Measurements from ENCODE around the gene CAND1. TPM values are rescaled to one million over a fixed set of nuclear protein-coding genes. Genes with fewer than 3 reads are reported as not detected.

Gene CAND1
- total RNA-seq, 6 donors from 2014 or later, result 39.2 to 96.3 (median 87.5) TPM

GRCh38 chr12:67268335-67268895 lies 743 bp upstream of the CAND1 start:
- TF ChIP-seq CTCF (IDR thresholded peaks at IDR 0.05) (no peak), POLR2A (IDR thresholded peaks at IDR 0.05) (no peak), POLR2AphosphoS5 (IDR thresholded peaks at IDR 0.05) (peak in 1 of 2 donors; percentile 41), EP300 (IDR thresholded peaks at IDR 0.05) (no peak)
- peak in 1 of 2 donors; percentile 96 for DNase-seq

GRCh38 chr12:67269633-67270573 lies 745 bp downstream of the CAND1 start:
- Histone ChIP-seq H3K4me1 (peaks cover 23 to 42% (median 40%) of the 10 kb centered on the region in 4 donors), H3K27ac (peak overlapping the region; percentile 89 to 99 (median 98)), H3K27me3 (no peaks in the 10 kb centered on the region), H3K9me3 (no peaks in the 10 kb centered on the region), H3K4me3 (peak overlapping the region; percentile 71 to 86 (median 76)), H3K36me3 (no peaks in the 10 kb centered on the region)
- 1% methylated on average over 45 to 53 of the region's 61 CpGs for WGBS, 2 donors
- peak in 2 of 4 donors; percentile 34 to 61 for TF ChIP-seq POLR2A (IDR thresholded peaks at IDR 0.05)
- TF ChIP-seq EP300 (IDR thresholded peaks at IDR 0.05), result no peak
- TF ChIP-seq CTCF (IDR thresholded peaks at IDR 0.05), result no peak
- TF ChIP-seq POLR2AphosphoS5 (IDR thresholded peaks at IDR 0.05), result no peak
- DNase-seq (peak; percentile 44 to 88), ATAC-seq (ENCODE audit: low FRiP score in 2 of 2) (peak in 1 of 2 donors; percentile 42)

More at GRCh38 chr12:67268335-67268895, 743 bp upstream of the CAND1 start:
- peaks cover 11 to 30% (median 26%) of the 10 kb centered on the region in 4 donors for H3K4me1 ChIP-seq
- H3K4me3 ChIP-seq, result peak overlapping the region; percentile 24 to 86 (median 76)
- ATAC-seq (ENCODE audit: low FRiP score in 2 of 2), result peak; percentile 93 to 98
- H3K27me3 ChIP-seq, result no peaks in the 10 kb centered on the region
- peak overlapping the region; percentile 89 to 99 (median 98) for H3K27ac ChIP-seq
- H3K9me3 ChIP-seq, result no peaks in the 10 kb centered on the region
- WGBS, 2 donors, result 4 to 7% methylated on average over 18 to 19 of the region's 19 CpGs
- H3K36me3 ChIP-seq, result no peaks in the 10 kb centered on the region

DNA sequence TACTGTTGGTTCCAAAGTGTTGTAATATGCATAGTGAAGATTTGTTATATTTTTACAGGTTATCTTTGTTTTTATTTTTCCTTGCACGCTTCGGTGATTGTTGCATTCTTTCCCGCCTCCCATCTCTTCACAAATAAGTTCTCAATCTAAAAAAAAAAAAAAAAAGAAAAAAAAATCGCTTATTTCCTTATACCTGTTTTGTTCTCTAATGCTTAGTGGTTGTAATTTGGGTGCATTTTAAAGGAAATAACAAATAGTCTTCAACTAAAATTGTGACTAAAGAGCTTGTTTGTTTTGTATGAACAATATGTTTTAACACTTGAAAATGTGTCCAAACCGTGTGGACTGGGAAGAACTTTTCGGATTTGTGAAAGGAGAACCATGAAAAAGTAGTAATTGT lies 1.5 kb downstream of the CAND1 start:
- Histone ChIP-seq H3K9me3 (no peaks in the 10 kb centered on the region), H3K4me1 (peaks cover 27 to 47% (median 47%) of the 10 kb centered on the region in 4 donors), H3K27ac (peak overlapping the region; percentile 89 to 99 (median 98)), H3K36me3 (no peaks in the 10 kb centered on the region), H3K4me3 (peak overlapping the region; percentile 71 to 86 (median 76)), H3K27me3 (no peaks in the 10 kb centered on the region)
- ATAC-seq (ENCODE audit: low FRiP score in 2 of 2) (no peak), DNase-seq (no peak)
- TF ChIP-seq POLR2AphosphoS5 (IDR thresholded peaks at IDR 0.05) (no peak), CTCF (IDR thresholded peaks at IDR 0.05) (no peak), POLR2A (IDR thresholded peaks at IDR 0.05) (no peak), EP300 (IDR thresholded peaks at IDR 0.05) (no peak)
- 5 to 7% methylated on average over 6 of the region's 6 CpGs for WGBS, 2 donors

- Histone ChIP-seq H3K27me3 (no peaks in the 10 kb centered on the region), H3K36me3 (no peaks in the 10 kb centered on the region), H3K9me3 (no peaks in the 10 kb centered on the region), H3K27ac (no peak overlapping the region), H3K4me3 (no peak overlapping the region), H3K4me1 (peaks cover 38 to 56% (median 51%) of the 10 kb centered on the region in 4 donors)
- ATAC-seq (ENCODE audit: low FRiP score in 2 of 2) (no peak), DNase-seq (no peak)
- no peak for TF ChIP-seq POLR2AphosphoS5 (IDR thresholded peaks at IDR 0.05)
- TF ChIP-seq POLR2A (IDR thresholded peaks at IDR 0.05), result no peak
- no peak for TF ChIP-seq CTCF (IDR thresholded peaks at IDR 0.05)
- no peak for TF ChIP-seq EP300 (IDR thresholded peaks at IDR 0.05)
- 42 to 50% methylated on average over 1 of the region's 1 CpG for WGBS, 2 donors
These were observed 2.8 kb downstream of the CAND1 start for GRCh38 chr12:67271976-67272375.
